GM21529 (cell line): ENCODE measurements around the gene ARHGAP31.
"Not testable (repeated sequence)": the region's sequence is repeated elsewhere in the genome, so short reads cannot be mapped to it uniquely, and the experiment has no call there.

Experiments
- ATAC-seq: cut with Tn5 transposase; IDR thresholded peaks from one replicate; pipeline ENCODE4 v1.9.1; 2021; ENCODE audit not compliant: unreplicated experiment

ARHGAP31 gene

GRCh38 chr3:119318876-119319275, 24.7 kb downstream of the ARHGAP31 start:
- ATAC-seq: no peak

DNA sequence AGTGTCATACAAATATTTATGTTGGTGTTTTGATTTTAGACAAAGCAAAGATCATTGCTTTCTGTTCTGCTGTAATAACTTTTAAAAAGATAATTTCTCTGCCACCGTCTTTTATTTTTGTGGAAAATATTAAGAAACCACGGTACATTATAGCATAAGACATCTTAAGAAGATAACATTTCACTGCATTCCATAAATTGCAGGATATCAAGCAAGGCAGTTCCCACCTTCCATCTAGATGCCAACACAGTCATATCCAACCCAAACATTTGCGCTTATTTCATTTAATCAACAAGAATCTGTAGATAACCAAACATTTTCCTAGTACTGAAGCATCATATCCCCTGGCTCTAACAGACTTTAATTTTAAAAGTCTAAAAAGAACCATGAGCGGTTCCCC, 25.1 kb downstream of the ARHGAP31 start:
- no peak for ATAC-seq

DNA sequence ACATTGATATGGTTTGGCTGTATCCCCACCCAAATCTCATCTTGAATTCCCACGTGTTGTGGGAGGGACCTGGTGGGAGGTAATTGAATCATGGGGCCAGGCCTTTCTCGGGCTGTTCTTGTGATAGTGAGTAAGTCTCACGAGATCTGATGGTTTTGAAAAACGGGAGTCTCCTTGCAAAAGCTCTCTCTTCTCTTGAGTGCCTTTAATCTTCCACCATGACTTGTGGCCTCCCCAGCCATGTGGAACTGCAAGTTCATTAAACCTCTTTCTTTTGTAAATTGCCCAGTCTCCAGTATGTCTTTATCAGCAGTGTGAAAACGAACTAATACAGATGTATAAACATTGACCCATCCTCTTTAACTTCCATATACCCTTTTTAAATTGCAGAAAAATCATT, 26.6 kb downstream of the ARHGAP31 start:
- not testable (repeated sequence) for ATAC-seq

DNA sequence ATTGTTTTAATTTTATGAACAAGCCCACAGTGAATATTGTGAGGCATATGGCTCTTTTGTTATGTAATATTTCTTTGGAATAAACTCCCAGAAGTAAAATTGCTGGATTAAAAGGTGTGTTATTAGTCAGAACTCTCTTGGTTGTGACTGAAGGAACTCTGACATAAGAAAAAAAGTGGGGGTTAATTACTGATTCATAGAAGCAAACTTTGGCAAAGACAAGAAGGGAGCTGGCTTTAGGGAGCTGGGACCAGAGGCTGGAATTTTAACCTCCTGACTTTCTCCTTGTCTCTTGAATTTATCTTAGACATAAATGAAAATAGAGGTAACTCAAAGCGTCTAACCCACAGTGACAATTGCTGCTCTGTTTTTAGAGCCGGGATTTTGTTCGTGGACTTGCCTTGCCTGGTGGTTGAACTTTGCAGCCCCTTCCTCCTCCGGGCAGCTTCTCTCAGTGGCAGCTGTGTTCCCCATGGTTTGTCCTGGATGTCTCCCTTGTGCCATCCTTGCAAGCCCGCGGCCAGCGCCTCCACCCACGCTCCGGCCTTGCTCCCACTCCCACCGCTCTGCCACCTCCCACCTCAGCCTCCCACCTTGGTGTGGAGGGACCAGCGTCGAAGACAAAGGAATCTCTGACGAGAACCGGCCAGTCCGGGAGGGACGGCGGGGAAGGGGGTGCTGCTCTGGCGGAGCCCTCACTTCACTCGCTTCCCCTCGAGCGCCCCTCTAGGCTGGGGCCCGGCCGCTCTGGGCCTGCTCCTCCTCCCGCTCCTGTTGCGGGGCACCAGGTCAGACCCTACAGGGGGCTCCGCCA, 28.0 kb downstream of the ARHGAP31 start:
- ATAC-seq: peak; percentile 33

GRCh38 chr3:119322835-119323722, 28.9 kb downstream of the ARHGAP31 start:
- peak; percentile 81 for ATAC-seq

- no peak for ATAC-seq
Measured at GRCh38 chr3:119323723-119324085, 29.5 kb downstream of the ARHGAP31 start.

GRCh38 chr3:119324899-119325298, 30.7 kb downstream of the ARHGAP31 start:
- no peak for ATAC-seq

GRCh38 chr3:119326976-119327375, 32.8 kb downstream of the ARHGAP31 start:
- ATAC-seq: no peak

DNA sequence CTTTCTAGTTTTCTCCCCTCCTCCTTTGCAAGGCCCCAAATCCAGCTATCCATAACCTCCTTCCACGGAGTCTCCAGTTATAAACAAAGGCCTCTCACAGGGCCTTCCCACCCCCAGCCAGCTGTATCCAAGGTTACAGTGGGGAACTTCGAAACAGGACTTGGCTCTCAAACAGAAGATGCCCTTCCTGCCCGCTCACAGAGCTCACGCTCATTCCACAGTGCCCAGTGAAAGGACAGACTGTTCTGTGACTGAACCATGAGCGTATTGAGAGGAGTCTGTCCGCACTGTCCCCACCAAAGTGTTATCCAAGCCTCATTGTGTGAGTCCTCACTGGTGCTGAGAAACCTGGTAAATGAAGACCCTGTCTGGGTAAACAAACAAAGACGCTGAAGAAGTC, 35.4 kb downstream of the ARHGAP31 start:
- no peak for ATAC-seq

DNA sequence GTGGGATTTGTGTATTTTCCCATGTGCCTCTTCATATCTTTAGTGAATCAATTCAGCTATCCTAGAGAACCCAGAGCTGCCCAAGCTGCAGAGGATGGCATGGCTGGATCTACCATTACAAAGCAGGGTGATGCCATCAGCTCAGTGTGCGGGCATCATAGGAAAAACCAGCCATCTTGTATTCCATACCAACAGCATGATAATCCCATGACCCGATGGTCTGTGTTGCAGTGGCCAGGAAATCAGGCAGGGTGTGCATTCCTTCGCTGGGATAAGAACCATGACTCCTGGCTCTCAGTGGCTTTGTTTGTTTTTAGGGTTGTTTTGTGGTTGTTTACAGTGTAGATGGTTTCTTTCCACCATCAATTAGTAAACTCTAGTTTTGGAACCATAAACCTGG, 36.0 kb downstream of the ARHGAP31 start:
- no peak for ATAC-seq

DNA sequence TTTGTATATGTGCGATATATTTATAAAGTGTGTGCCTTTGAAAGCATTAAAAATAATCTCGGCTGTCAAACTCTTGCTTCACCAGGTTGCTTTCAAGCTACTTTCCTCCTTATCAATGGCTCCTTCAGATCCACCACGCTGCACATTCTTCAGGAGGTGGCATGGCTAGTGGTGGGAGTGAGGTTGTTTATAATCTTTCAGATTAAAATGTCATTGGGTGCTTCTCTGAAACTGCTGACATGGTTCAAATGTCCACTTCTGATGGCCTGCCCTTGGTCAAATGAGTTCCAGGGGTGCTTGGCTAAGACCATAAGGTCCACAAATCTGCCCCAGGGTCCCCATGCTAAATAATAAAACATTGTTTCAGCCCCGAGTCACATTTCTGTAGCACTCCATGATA, 36.7 kb downstream of the ARHGAP31 start:
- ATAC-seq: no peak

DNA sequence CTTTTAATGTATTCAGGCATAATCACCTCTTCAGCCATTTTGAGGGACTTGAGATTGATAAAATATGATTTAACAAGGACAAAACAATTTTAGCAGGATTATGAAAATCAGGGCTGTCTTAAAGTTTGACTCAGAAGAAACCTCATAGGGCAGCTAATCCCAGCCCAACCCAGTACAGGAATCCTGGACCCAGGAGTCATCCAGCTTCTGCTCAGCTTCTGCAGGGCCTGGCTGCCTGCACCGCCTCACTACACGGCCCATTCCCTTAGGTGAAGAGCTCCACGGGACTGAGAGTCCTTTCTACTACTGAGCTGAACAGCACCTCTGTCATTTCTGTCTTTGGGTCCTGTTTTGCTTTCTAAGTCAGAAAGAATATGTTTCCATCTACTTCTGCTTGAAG, 37.5 kb downstream of the ARHGAP31 start:
- no peak for ATAC-seq

DNA sequence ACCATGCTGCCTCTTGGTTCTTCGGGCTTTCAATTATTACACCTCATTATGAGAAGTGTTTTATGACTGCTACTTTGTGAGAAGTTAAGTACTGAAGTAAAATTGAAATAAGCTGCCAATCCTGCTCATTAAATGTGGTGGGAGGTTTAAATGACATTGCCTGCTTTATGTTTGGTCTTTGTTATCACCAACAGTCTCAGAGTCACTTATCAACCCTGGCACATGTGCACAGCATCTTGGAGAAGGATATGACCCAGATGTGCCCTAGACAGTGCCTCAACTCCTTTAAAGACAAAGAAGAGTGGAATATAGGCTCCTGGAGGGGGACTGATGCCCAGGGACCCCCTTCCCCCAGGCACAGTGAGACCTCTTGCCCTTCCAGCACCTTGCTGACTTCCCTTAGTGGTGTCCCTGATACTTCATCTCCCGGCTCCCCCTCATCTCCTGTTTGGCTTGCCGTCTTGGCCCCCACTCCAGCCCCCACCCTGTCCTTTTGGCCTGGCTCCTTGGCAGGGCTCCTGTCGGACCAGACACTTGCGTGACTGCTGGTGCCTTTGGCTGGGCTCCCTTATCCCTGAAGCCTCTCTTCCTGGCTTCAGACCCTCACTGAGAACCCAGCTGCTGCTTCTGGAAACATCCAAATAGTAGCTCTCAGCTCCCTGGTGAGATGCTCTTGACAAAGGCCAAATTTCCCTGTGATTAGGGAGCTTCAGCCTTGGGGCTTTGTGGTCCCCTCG, 39.8 kb downstream of the ARHGAP31 start:
- no peak for ATAC-seq

DNA sequence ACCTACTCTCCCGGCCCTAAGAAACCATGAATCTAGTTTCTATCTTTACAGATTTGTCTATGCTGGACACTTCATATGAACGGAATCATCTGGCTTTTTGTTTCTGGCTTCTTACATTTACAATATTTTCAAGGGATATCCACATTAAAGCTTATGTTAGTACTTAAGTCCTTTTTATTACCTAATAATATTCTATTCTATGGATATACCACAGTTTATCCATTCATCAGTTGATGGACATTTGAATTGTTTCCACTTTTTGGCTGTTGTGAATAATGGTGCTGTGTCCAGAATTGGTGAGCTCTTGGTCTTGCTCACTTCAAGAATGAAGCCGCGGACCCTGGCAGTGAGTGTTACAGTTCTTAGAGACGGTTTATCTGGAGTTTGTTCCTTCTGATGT, 42.6 kb downstream of the ARHGAP31 start:
- ATAC-seq: no peak

GRCh38 chr3:119337407-119337806, 43.2 kb downstream of the ARHGAP31 start:
- ATAC-seq: not testable (repeated sequence)

GRCh38 chr3:119338754-119339153, 44.6 kb downstream of the ARHGAP31 start:
- no peak for ATAC-seq

GRCh38 chr3:119340014-119340413, 45.8 kb downstream of the ARHGAP31 start:
- no peak for ATAC-seq

DNA sequence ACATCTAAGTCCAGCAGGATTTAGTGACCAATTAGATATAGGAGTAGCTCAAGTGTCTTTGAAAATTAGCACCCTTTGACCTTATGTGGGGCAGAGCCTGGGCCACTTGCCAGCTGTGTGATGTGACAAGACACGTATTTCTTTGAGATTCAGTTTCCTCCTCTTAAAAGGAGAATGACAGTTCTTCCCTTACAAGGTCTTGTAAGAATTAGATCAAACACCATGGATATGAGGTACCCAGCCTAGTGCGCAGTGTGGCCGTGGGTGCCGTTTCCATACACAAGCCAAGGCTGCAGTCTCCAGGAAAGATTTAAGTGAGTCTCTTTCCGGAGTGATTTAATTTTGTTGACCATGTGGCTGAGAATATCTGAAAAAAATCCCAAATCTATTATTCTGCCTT, 46.3 kb downstream of the ARHGAP31 start:
- no peak for ATAC-seq

DNA sequence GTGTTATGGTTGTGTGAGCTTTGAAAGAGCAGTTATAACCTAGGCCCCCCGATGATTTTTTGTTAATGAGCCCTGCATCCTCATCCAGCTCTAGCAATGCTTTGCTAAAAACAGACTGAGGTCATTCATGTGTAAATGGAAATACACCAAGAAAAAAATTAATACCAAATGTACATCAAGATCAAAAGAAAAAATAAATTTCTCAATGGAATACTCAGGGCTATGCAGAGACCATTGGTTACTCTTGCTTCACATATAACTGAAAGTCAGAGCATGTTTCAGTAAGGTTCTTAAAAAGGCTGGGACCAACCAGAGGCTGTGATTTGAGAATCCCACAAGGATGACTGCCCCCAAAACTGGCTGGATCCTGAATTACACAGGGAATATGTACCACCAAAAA, 48.0 kb downstream of the ARHGAP31 start:
- no peak for ATAC-seq

DNA sequence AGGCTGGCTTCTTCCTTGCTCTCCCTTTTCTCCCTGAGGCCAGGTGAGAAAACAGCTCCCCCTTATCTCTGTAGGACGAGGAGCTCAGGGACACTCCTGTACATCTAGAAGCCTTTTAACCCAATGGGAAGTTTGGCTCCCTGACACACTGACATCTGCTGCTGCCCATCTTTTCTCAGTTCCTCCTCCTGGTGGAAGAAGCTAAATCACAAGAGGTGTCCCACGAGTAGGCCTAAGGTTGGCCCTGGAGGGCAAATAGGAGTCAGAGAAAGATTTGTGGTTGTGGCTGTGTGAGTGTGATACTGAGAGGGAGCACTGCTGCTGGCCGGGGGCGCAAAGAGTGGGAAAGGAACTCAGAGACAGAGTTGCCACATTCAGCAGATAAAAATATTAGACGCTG, 49.5 kb downstream of the ARHGAP31 start:
- ATAC-seq: peak; percentile 86

- ATAC-seq: no peak
Measured at GRCh38 chr3:119346076-119346496, 51.9 kb downstream of the ARHGAP31 start.
